Activated CD8-positive, alpha-beta memory T cell treated with anti-CD3 and anti-CD28 coated beads, Interleukin-2, amount 10 ng/mL, durations not matched to agents 7 days and 5 days (primary cell): Measurements from ENCODE around the gene ADRA2C. TPM values are rescaled to one million over a fixed set of nuclear protein-coding genes. Genes with fewer than 3 reads are reported as not detected.
A peak's percentile ranks its signal among the peaks of the same experiment; 100 is the strongest.

Experiments
- ATAC-seq: fragments of 150-1000 bp; cut with Tn5 transposase; one replicate; pipeline ENCODE4 v1.10.0; 2021; ENCODE audit warnings: moderate library complexity
- CTCF ChIA-PET: fragments of 350-600 bp; sonication (Branson Sonifier 250); formaldehyde crosslinking; loops from one replicate; lab custom pipeline; 2021; ENCODE audit warnings: antibody characterized with exemption; lab: Charles Lee
- DNase-seq: peaks from one replicate; pipeline ENCODE4 v3.0.0-alpha.2; 2020
- H3K27ac Mint-ChIP-seq: one replicate; pipeline ENCODE4 v1.8.0; 2021; ENCODE audit warnings: mild to moderate bottlenecking, mixed read lengths
- H3K27me3 Mint-ChIP-seq: one replicate; pipeline ENCODE4 v1.8.0; 2021; ENCODE audit warnings: mixed read lengths
- H3K36me3 Mint-ChIP-seq: one replicate; pipeline ENCODE4 v1.8.0; 2021; ENCODE audit warnings: mild to moderate bottlenecking, mixed read lengths
- H3K4me1 Mint-ChIP-seq: one replicate; pipeline ENCODE4 v1.8.0; 2021; ENCODE audit warnings: mixed read lengths
- H3K4me3 Mint-ChIP-seq: one replicate; pipeline ENCODE4 v1.8.0; 2021; ENCODE audit warnings: mild to moderate bottlenecking, moderate library complexity, mixed read lengths
- H3K9me3 Mint-ChIP-seq: one replicate; pipeline ENCODE4 v1.8.0; 2022; ENCODE audit warnings: low read depth, mixed read lengths
- total RNA-seq, 2 experiments: library from RNA; stranded (reverse); gene quantifications; one replicate each; pipeline ENCODE4 v1.2.3, GENCODE V29; 2021

Gene ADRA2C
- total RNA-seq = not detected

- Mint-ChIP-seq H3K27me3 (peaks cover 35% of the 10 kb centered on the region), H3K4me1 (peaks cover 8% of the 10 kb centered on the region), H3K27ac (peak within 1 kb of the TSS; percentile 34), H3K36me3 (peaks cover 3% of the 10 kb centered on the region), H3K4me3 (peak within 1 kb of the TSS; percentile 45), H3K9me3 (no peaks in the 10 kb centered on the region)
- DNase-seq (no peak), ATAC-seq (peak; percentile 32)
- CTCF ChIA-PET = no interaction called here
Measured at GRCh38 chr4:3766036-3766784, at the start of gene ADRA2C. TSS of gene ADRA2C (plus strand) at chr4:3766385. CDS start at chr4:3766607, 222 bp downstream.

- H3K9me3 Mint-ChIP-seq = peaks cover 5% of the 10 kb centered on the region
- no peak for DNase-seq
- no peaks in the 10 kb centered on the region for H3K4me1 Mint-ChIP-seq
- H3K27ac Mint-ChIP-seq = no peak overlapping the region
- H3K4me3 Mint-ChIP-seq = no peak overlapping the region
- CTCF ChIA-PET = no interaction called here
- H3K36me3 Mint-ChIP-seq = no peaks in the 10 kb centered on the region
- ATAC-seq = no peak
- H3K27me3 Mint-ChIP-seq = peaks cover 6% of the 10 kb centered on the region
Measured at GRCh38 chr4:3716631-3717235, 49.5 kb upstream of the ADRA2C start.

- H3K36me3 Mint-ChIP-seq = no peaks in the 10 kb centered on the region
- H3K4me1 Mint-ChIP-seq = no peaks in the 10 kb centered on the region
- no peak for DNase-seq
- peaks cover 6% of the 10 kb centered on the region for H3K27me3 Mint-ChIP-seq
- no peak for ATAC-seq
- CTCF ChIA-PET = no interaction called here
- peaks cover 5% of the 10 kb centered on the region for H3K9me3 Mint-ChIP-seq
- no peak overlapping the region for H3K27ac Mint-ChIP-seq
- H3K4me3 Mint-ChIP-seq = no peak overlapping the region
Measured at GRCh38 chr4:3717241-3717640, 48.9 kb upstream of the ADRA2C start.

- H3K36me3 Mint-ChIP-seq = no peaks in the 10 kb centered on the region
- H3K27me3 Mint-ChIP-seq = peaks cover 8% of the 10 kb centered on the region
- DNase-seq (no peak), ATAC-seq (no peak)
- CTCF ChIA-PET = no interaction called here
- H3K4me1 Mint-ChIP-seq = no peaks in the 10 kb centered on the region
- H3K4me3 Mint-ChIP-seq = no peak overlapping the region
- H3K9me3 Mint-ChIP-seq = peaks cover 5% of the 10 kb centered on the region
- H3K27ac Mint-ChIP-seq = no peak overlapping the region
Measured at GRCh38 chr4:3718462-3718861, 47.7 kb upstream of the ADRA2C start.

- no peak overlapping the region for H3K27ac Mint-ChIP-seq
- DNase-seq = no peak
- ATAC-seq = no peak
- no peaks in the 10 kb centered on the region for H3K4me1 Mint-ChIP-seq
- CTCF ChIA-PET = no interaction called here
- H3K36me3 Mint-ChIP-seq = no peaks in the 10 kb centered on the region
- H3K27me3 Mint-ChIP-seq = peaks cover 8% of the 10 kb centered on the region
- H3K4me3 Mint-ChIP-seq = no peak overlapping the region
- peaks cover 5% of the 10 kb centered on the region for H3K9me3 Mint-ChIP-seq
Measured at GRCh38 chr4:3719191-3719590, 47.0 kb upstream of the ADRA2C start.

GRCh38 chr4:3719836-3720235 is 46.3 kb upstream of the ADRA2C start:
- H3K4me1 Mint-ChIP-seq = no peaks in the 10 kb centered on the region
- CTCF ChIA-PET = no interaction called here
- DNase-seq (no peak), ATAC-seq (no peak)
- H3K36me3 Mint-ChIP-seq = no peaks in the 10 kb centered on the region
- no peak overlapping the region for H3K27ac Mint-ChIP-seq
- peaks cover 15% of the 10 kb centered on the region for H3K27me3 Mint-ChIP-seq
- no peak overlapping the region for H3K4me3 Mint-ChIP-seq
- peaks cover 5% of the 10 kb centered on the region for H3K9me3 Mint-ChIP-seq

GRCh38 chr4:3720466-3720865 is 45.7 kb upstream of the ADRA2C start:
- no peak overlapping the region for H3K4me3 Mint-ChIP-seq
- no peaks in the 10 kb centered on the region for H3K36me3 Mint-ChIP-seq
- CTCF ChIA-PET = no interaction called here
- no peaks in the 10 kb centered on the region for H3K4me1 Mint-ChIP-seq
- peaks cover 18% of the 10 kb centered on the region for H3K27me3 Mint-ChIP-seq
- peaks cover 5% of the 10 kb centered on the region for H3K9me3 Mint-ChIP-seq
- ATAC-seq = no peak
- DNase-seq = no peak
- no peak overlapping the region for H3K27ac Mint-ChIP-seq

- no peak overlapping the region for H3K4me3 Mint-ChIP-seq
- CTCF ChIA-PET = no interaction called here
- no peak overlapping the region for H3K27ac Mint-ChIP-seq
- H3K27me3 Mint-ChIP-seq = peaks cover 18% of the 10 kb centered on the region
- no peak for ATAC-seq
- no peaks in the 10 kb centered on the region for H3K36me3 Mint-ChIP-seq
- H3K4me1 Mint-ChIP-seq = no peaks in the 10 kb centered on the region
- DNase-seq = no peak
- H3K9me3 Mint-ChIP-seq = peaks cover 5% of the 10 kb centered on the region
Measured at GRCh38 chr4:3721186-3721585, 45.0 kb upstream of the ADRA2C start.

GRCh38 chr4:3721627-3722026 is 44.6 kb upstream of the ADRA2C start:
- H3K36me3 Mint-ChIP-seq = no peaks in the 10 kb centered on the region
- H3K4me1 Mint-ChIP-seq = no peaks in the 10 kb centered on the region
- H3K4me3 Mint-ChIP-seq = no peak overlapping the region
- CTCF ChIA-PET = no interaction called here
- no peak for DNase-seq
- peaks cover 5% of the 10 kb centered on the region for H3K9me3 Mint-ChIP-seq
- no peak for ATAC-seq
- H3K27me3 Mint-ChIP-seq = peaks cover 18% of the 10 kb centered on the region
- H3K27ac Mint-ChIP-seq = no peak overlapping the region

- Mint-ChIP-seq H3K9me3 (peaks cover 5% of the 10 kb centered on the region), H3K36me3 (no peaks in the 10 kb centered on the region), H3K27ac (no peak overlapping the region), H3K4me3 (no peak overlapping the region), H3K27me3 (peaks cover 18% of the 10 kb centered on the region), H3K4me1 (no peaks in the 10 kb centered on the region)
- DNase-seq (no peak), ATAC-seq (no peak)
- CTCF ChIA-PET = no interaction called here
Measured at GRCh38 chr4:3722446-3723231, 43.5 kb upstream of the ADRA2C start.

- Mint-ChIP-seq H3K4me3 (no peak overlapping the region), H3K27me3 (peaks cover 18% of the 10 kb centered on the region), H3K27ac (no peak overlapping the region), H3K9me3 (peaks cover 5% of the 10 kb centered on the region), H3K4me1 (no peaks in the 10 kb centered on the region), H3K36me3 (no peaks in the 10 kb centered on the region)
- ATAC-seq = no peak
- CTCF ChIA-PET = no interaction called here
- DNase-seq = no peak
Measured at GRCh38 chr4:3723232-3723642, 42.9 kb upstream of the ADRA2C start.

- ATAC-seq = no peak
- no peaks in the 10 kb centered on the region for H3K36me3 Mint-ChIP-seq
- peaks cover 18% of the 10 kb centered on the region for H3K27me3 Mint-ChIP-seq
- H3K4me1 Mint-ChIP-seq = no peaks in the 10 kb centered on the region
- H3K9me3 Mint-ChIP-seq = no peaks in the 10 kb centered on the region
- CTCF ChIA-PET = no interaction called here
- H3K4me3 Mint-ChIP-seq = no peak overlapping the region
- no peak overlapping the region for H3K27ac Mint-ChIP-seq
- DNase-seq = no peak
Measured at GRCh38 chr4:3724319-3725231, 41.6 kb upstream of the ADRA2C start.
